Measurements from ENCODE around the gene RHEBL1.
"Not testable (repeated sequence)": the region's sequence is repeated elsewhere in the genome, so short reads cannot be mapped to it uniquely, and the experiment has no call there.

RHEBL1 gene

GRCh38 chr12:49066120-49066519, 3.7 kb downstream of the RHEBL1 start:
- no peak for DNase-seq (ENCODE audit: insufficient read length, low spot score)
- no peak for FAIRE-seq

DNA sequence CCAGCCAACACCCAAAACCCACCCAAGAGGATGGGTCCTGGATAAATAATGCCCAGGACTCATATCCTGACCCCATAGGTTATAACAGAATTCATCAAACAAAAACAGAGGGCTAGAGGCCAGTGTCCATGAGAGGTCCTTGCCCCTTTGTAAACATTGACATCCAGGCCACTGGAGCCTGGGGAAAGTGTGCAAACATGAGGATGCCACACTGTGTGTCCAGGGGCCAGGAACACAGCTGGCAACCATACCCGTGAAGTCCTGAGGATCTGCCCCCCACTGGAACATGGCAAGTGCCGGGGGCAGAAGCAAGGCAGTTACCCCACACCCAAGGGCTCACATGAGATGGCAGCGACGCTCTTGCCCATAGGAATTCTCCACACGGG, 5.0 kb downstream of the RHEBL1 start:
- TF ChIP-seq CTCF (IDR thresholded peaks at IDR 0.05; ENCODE audit: insufficient read depth, missing control alignments): no peak
- DNase-seq (ENCODE audit: insufficient read length, low spot score) (no peak), FAIRE-seq (no peak)

More at GRCh38 chr12:49066120-49066519, 3.7 kb downstream of the RHEBL1 start:
- no peak for TF ChIP-seq CTCF (IDR thresholded peaks at IDR 0.05; ENCODE audit: insufficient read depth, missing control alignments)

GRCh38 chr12:49061916-49062315, 7.9 kb downstream of the RHEBL1 start:
- not testable (repeated sequence) for FAIRE-seq; DNase-seq (ENCODE audit: insufficient read length, low spot score)

DNA sequence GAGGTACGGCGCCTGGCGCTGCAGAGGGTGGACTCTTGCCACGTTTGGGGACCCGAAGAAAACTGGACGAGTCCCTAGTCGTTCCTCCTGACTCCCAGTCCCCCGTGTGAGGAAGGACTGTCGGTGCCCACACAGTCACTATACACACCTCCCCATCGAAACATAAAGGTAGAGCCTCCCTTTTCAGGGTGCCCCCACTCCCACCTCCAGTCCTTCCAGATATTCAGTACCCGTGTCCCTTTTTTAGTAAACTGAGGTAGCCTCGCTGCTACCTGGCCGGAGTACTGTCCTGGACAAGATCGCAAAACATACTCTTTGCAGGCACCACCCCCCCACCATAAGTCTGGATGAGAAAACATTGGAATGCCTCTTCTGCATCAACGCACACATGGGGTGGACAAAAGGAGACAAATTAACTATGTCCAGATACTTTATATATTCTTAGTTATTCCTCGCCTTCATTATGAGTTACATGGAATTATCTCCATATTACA, 8.6 kb downstream of the RHEBL1 start:
- TF ChIP-seq CTCF (IDR thresholded peaks at IDR 0.05; ENCODE audit: insufficient read depth, missing control alignments): no peak
- no peak for DNase-seq (ENCODE audit: insufficient read length, low spot score)
- no peak for FAIRE-seq

GRCh38 chr12:49060237-49061156, 9.3 kb downstream of the RHEBL1 start, which contains the start of gene KMT2D:
TSS of gene KMT2D (minus strand) at chr12:49060794. CDS start at chr12:49055324, 5,470 bp downstream.
- TF ChIP-seq CTCF (IDR thresholded peaks at IDR 0.05; ENCODE audit: insufficient read depth, missing control alignments): no peak
- DNase-seq (ENCODE audit: insufficient read length, low spot score) (peak; percentile 91), FAIRE-seq (no peak)

DNA sequence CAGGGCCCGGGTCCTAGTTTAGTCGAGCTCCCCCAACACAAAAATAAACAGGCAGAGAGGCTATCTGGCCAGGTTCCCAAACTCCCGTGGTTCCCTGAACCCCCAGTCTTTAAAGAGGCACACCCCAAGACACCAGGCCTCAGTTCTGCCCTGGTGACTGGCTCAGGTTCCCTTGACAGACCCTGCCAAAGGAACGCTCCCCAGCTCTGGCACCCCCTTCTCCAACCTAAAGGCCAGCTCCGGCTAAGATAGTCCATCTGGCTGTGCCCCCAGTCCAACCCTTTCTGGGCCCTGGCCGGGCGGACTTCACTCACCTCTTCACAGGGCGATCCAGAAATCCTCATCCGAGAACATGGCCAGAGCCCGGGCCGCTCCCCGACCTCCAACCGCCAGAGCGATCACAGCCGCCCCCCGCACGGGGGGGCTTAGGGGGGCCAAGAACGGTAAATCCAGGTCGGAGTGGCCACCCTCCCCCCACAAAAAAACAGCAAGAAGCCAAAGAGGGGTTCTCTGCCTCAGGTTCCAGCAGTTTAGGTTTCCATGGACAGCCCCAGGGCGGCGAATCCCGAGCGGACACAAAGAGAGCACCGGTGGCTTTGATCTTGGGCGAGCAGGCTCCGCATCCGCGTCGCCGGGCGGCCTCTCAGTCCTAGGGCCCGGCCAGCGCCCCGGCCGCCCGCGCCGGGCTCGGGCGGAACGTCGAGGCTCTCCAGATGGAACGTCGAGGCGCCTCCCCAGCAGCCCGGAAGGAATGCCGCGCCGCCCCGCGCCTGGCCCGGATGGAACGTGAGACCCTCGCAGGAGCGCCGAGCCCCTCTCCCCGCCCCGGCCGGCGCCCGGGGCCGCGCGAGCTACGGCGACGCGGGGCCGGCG, 10.2 kb downstream of the RHEBL1 start:
- TF ChIP-seq CTCF (IDR thresholded peaks at IDR 0.05; ENCODE audit: insufficient read depth, missing control alignments): no peak
- DNase-seq (ENCODE audit: insufficient read length, low spot score): no peak
- no peak for FAIRE-seq

GRCh38 chr12:49059045-49059298, 10.8 kb downstream of the RHEBL1 start:
- no peak for FAIRE-seq
- DNase-seq (ENCODE audit: insufficient read length, low spot score): no peak
- TF ChIP-seq CTCF (IDR thresholded peaks at IDR 0.05; ENCODE audit: insufficient read depth, missing control alignments): no peak
